ENCODE results near the gene ITGAD.

DNA sequence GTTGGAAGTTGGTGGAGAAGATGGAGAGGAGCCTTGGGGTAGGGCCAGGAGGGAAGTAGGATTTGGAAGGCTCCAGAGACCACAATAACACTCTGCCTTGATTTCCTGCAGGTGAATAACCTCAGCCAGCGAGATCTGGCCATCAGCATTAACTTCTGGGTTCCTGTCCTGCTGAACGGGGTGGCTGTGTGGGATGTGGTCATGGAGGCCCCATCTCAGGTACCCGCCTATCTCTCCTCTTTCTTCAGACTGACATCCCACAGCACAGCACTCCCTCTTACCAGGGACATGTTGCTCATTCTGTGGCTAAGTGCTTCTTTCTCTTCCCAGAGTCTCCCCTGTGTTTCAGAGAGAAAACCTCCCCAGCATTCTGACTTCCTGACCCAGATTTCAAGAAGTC, 30.1 kb downstream of the ITGAD start:
- TF ChIP-seq, protein P1, sequence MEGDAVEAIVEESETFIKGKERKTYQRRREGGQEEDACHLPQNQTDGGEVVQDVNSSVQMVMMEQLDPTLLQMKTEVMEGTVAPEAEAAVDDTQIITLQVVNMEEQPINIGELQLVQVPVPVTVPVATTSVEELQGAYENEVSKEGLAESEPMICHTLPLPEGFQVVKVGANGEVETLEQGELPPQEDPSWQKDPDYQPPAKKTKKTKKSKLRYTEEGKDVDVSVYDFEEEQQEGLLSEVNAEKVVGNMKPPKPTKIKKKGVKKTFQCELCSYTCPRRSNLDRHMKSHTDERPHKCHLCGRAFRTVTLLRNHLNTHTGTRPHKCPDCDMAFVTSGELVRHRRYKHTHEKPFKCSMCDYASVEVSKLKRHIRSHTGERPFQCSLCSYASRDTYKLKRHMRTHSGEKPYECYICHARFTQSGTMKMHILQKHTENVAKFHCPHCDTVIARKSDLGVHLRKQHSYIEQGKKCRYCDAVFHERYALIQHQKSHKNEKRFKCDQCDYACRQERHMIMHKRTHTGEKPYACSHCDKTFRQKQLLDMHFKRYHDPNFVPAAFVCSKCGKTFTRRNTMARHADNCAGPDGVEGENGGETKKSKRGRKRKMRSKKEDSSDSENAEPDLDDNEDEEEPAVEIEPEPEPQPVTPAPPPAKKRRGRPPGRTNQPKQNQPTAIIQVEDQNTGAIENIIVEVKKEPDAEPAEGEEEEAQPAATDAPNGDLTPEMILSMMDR (IDR thresholded peaks at IDR 0.05 in 8 of 11, conservative IDR thresholded peaks at IDR 0.05 in 3 of 11) = no peak
- TF ChIP-seq POLR2A (IDR thresholded peaks at IDR 0.05) = no peak
